CD4-positive, alpha-beta T cell (primary cell): ENCODE measurements around the gene EIF4A2. TPM values are rescaled to one million over a fixed set of nuclear protein-coding genes. Genes with fewer than 3 reads are reported as not detected.

Source experiments
- ATAC-seq: fragments of 200-7000 bp; cut with Tn5 transposase; one replicate; pipeline ENCODE4 v1.10.0; 2022; ENCODE audit warnings: mild to moderate bottlenecking; ENCODE audit not compliant: poor library complexity
- CTCF ChIA-PET: fragments of 350-600 bp; sonication (Branson Sonifier 250); formaldehyde crosslinking; loops from one replicate; lab custom pipeline; 2021; ENCODE audit warnings: antibody characterized with exemption, inconsistent platforms; lab: Charles Lee
- POLR2A ChIA-PET: fragments of 350-600 bp; sonication (Branson Sonifier 250); formaldehyde crosslinking; loops from one replicate; lab custom pipeline; 2021; ENCODE audit warnings: antibody characterized with exemption, inconsistent platforms; lab: Charles Lee
- DNase-seq, 14 experiments: peaks; one replicate each; pipeline ENCODE4 v3.0.0-alpha.2; 2013 to 2020; ENCODE audit warnings: mixed read lengths in 2 of 14
- H3K27ac ChIP-seq, 2 donors: one replicate each; pipeline versions ENCODE4 v1.5.1 to v1.7.0; 2013; ENCODE audit warnings: low read length in 2 of 2, low read depth in 1 of 2, mild to moderate bottlenecking in 1 of 2
- H3K27me3 ChIP-seq, 2 experiments: 1 replicate in 1 of 2; 2 replicates in 1 of 2; pipeline versions ENCODE4 v1.6.1 to v1.7.0; 2013; ENCODE audit warnings: low read length in 2 of 2, control low read depth in 1 of 2, mild to moderate bottlenecking in 1 of 2, moderate library complexity in 1 of 2; ENCODE audit not compliant: insufficient read depth in 2 of 2, control insufficient read depth in 1 of 2
- H3K36me3 ChIP-seq: one replicate; pipeline ENCODE4 v1.6.1; 2013; ENCODE audit warnings: low read length, control low read depth; ENCODE audit not compliant: insufficient read depth
- H3K4me1 ChIP-seq: one replicate; pipeline ENCODE4 v1.6.1; 2013; ENCODE audit warnings: low read length, control low read depth; ENCODE audit not compliant: insufficient read depth
- H3K4me3 ChIP-seq: one replicate; pipeline ENCODE4 v1.5.1; 2013; ENCODE audit warnings: mild to moderate bottlenecking, low read length, moderate library complexity
- H3K9me3 ChIP-seq, 2 experiments: 1 replicate in 1 of 2; 2 replicates in 1 of 2; pipeline versions ENCODE4 v1.6.1 to v1.7.0; 2013; ENCODE audit warnings: low read length in 2 of 2, mild to moderate bottlenecking in 2 of 2, control low read depth in 1 of 2, moderate library complexity in 1 of 2; ENCODE audit not compliant: control insufficient read depth in 1 of 2, insufficient read depth in 1 of 2
- H3K27ac Mint-ChIP-seq: one replicate; pipeline ENCODE4 v1.8.0; 2020; ENCODE audit warnings: mixed read lengths
- H3K27me3 Mint-ChIP-seq: one replicate; pipeline ENCODE4 v1.8.0; 2021; ENCODE audit warnings: mixed read lengths
- H3K36me3 Mint-ChIP-seq: one replicate; pipeline ENCODE4 v1.8.0; 2021; ENCODE audit warnings: low read depth, mixed read lengths
- H3K4me1 Mint-ChIP-seq: one replicate; pipeline ENCODE4 v1.8.0; 2021; ENCODE audit warnings: low read depth, mixed read lengths
- H3K4me3 Mint-ChIP-seq: one replicate; pipeline ENCODE4 v1.8.0; 2020; ENCODE audit warnings: mild to moderate bottlenecking, mixed read lengths
- H3K9me3 Mint-ChIP-seq: one replicate; pipeline ENCODE4 v1.8.0; 2020; ENCODE audit warnings: mixed read lengths
- CTCF ChIP-seq: fragments of 200-600 bp; IDR thresholded peaks from one replicate; pipeline ENCODE4 v1.8.0; 2022; ENCODE audit warnings: antibody characterized with exemption, mild to moderate bottlenecking
- intact Hi-C, 2 experiments: fragments of 100-400 bp; cut with DNase I in 1 of 2; cut with micrococcal nuclease in 1 of 2; formaldehyde crosslinking; loops; one replicate each; pipeline versions ENCODE4 v1.15.1 to v1.9.0; 2023 to 2025; cut with DNase I, micrococcal nuclease
- total RNA-seq, 174 experiments: library from RNA in 2 of 174; stranded (reverse) in 2 of 174; gene quantifications; one replicate each; pipeline ENCODE4 v1.2.3 and lab custom pipeline; 2021 to 2026

The EIF4A2 gene
- total RNA-seq, 2 experiments from 2014 or later = 1,039 to 1,046 TPM

- DNase-seq (no peak), ATAC-seq (no peak)
- Histone ChIP-seq H3K9me3 (no peaks in the 10 kb centered on the region), H3K27ac (peak overlapping the region in 1 of 2 donors; percentile 33), H3K27me3 (no peaks in the 10 kb centered on the region), H3K36me3 (peaks cover 76% of the 10 kb centered on the region), H3K4me3 (peak overlapping the region; percentile 92), H3K4me1 (peaks cover 37% of the 10 kb centered on the region)
- Mint-ChIP-seq H3K27me3 (peaks cover 5% of the 10 kb centered on the region), H3K9me3 (no peaks in the 10 kb centered on the region), H3K36me3 (peaks cover 97% of the 10 kb centered on the region), H3K4me3 (peak overlapping the region; percentile 95), H3K4me1 (peaks cover 82% of the 10 kb centered on the region), H3K27ac (peak overlapping the region; percentile 96)
- CTCF ChIA-PET = no interaction called here
- TF ChIP-seq CTCF = no peak
- intact Hi-C loops = loop anchor here in 1 of 2 experiments (5.0 kb wide), 1 partner anchor 850 kb away; the partner anchor contains the start of gene TRA2B
- POLR2A ChIA-PET = interaction anchor here (1.7 kb wide), 1 partner anchor 13 kb away, joined by 5 read pairs; no protein-coding TSS in a partner anchor
Measured at GRCh38 chr3:186786922-186787321, 3.5 kb downstream of the EIF4A2 start.

GRCh38 chr3:186787642-186788481 lies 4.5 kb downstream of the EIF4A2 start:
- CTCF ChIA-PET = no interaction called here
- H3K27me3 ChIP-seq = no peaks in the 10 kb centered on the region
- peaks cover 73% of the 10 kb centered on the region for H3K4me1 Mint-ChIP-seq
- TF ChIP-seq CTCF = no peak
- H3K27ac ChIP-seq = peak overlapping the region in 1 of 2 donors; percentile 33
- H3K27me3 Mint-ChIP-seq = peaks cover under 1% of the 10 kb centered on the region
- peak overlapping the region; percentile 19 for H3K4me3 ChIP-seq
- no peaks in the 10 kb centered on the region for H3K9me3 ChIP-seq
- peak overlapping the region; percentile 96 for H3K27ac Mint-ChIP-seq
- H3K36me3 Mint-ChIP-seq = peaks cover 100% of the 10 kb centered on the region
- peaks cover 83% of the 10 kb centered on the region for H3K36me3 ChIP-seq
- peaks cover 33% of the 10 kb centered on the region for H3K4me1 ChIP-seq
- no peak for ATAC-seq
- H3K9me3 Mint-ChIP-seq = no peaks in the 10 kb centered on the region
- intact Hi-C loops = loop anchor here in 1 of 2 experiments (5.0 kb wide), 1 partner anchor 851 kb away; the partner anchor contains the start of gene TRA2B
- peak in 1 of 14 experiments; percentile 15 for DNase-seq
- POLR2A ChIA-PET = interaction anchor here (1.3 to 1.9 kb wide), 3 partner anchors 13 to 143 kb away, joined by 3 to 9 read pairs (median 5); no protein-coding TSS in a partner anchor
- peak overlapping the region; percentile 95 for H3K4me3 Mint-ChIP-seq

DNA sequence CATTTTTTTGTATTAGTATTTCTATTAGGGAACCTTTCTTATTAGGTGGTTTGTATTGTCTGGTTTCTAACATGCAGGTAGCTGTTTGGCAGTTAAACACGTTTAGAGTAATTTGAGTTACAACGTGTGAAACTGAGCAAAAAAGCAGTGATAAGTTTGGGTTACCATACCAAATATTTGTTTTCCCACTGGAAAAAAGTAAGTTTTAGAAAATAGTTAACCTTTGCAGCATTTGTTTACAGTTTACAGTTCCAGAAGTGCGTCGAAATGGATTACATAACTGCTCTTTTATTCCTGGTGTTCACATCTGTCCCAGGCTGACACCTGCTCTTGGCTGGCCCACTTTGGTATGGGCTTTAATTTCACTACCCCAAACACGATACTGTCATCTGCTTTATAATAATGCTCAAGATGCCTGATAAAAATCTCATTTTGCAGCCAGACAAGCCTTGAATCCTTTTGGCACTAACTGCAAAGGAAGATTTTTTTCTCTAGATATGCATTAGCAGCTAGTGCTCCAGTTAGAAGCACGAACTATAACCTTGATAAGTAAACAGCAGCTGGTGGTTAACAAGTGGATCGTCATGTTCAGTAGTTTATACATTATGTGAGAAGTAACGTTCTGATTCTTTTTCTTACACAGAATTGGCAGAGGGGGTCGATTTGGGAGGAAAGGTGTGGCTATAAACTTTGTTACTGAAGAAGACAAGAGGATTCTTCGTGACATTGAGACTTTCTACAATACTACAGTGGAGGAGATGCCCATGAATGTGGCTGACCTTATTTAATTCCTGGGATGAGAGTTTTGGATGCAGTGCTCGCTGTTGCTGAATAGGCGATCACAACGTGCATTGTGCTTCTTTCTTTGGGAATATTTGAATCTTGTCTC lies 5.3 kb downstream of the EIF4A2 start:
- POLR2A ChIA-PET = interaction anchor here (1.3 to 1.9 kb wide), 4 partner anchors 10 to 142 kb away, joined by 3 to 11 read pairs (median 7); no protein-coding TSS in a partner anchor
- no peak for TF ChIP-seq CTCF
- intact Hi-C loops = loop anchor here in 1 of 2 experiments (5.0 kb wide), 1 partner anchor 851 kb away; the partner anchor contains the start of gene TRA2B
- H3K27ac Mint-ChIP-seq = peak overlapping the region; percentile 96
- Histone ChIP-seq H3K4me1 (peaks cover 33% of the 10 kb centered on the region), H3K4me3 (no peak overlapping the region), H3K27me3 (no peaks in the 10 kb centered on the region), H3K27ac (no peak overlapping the region), H3K9me3 (no peaks in the 10 kb centered on the region), H3K36me3 (peaks cover 90% of the 10 kb centered on the region)
- no peaks in the 10 kb centered on the region for H3K9me3 Mint-ChIP-seq
- ATAC-seq (no peak), DNase-seq (peak in 1 of 14 experiments; percentile 27)
- no peaks in the 10 kb centered on the region for H3K27me3 Mint-ChIP-seq
- H3K36me3 Mint-ChIP-seq = peaks cover 100% of the 10 kb centered on the region
- CTCF ChIA-PET = no interaction called here
- peaks cover 67% of the 10 kb centered on the region for H3K4me1 Mint-ChIP-seq
- H3K4me3 Mint-ChIP-seq = peak overlapping the region; percentile 95
